ENCODE results near the gene MEA1. TPM values are rescaled to one million over a fixed set of nuclear protein-coding genes. Genes with fewer than 3 reads are reported as not detected.

Gene MEA1
- total and polyA plus RNA-seq, 2 of the 4 experiments (the other 2 are of a cell fraction): 116 to 126 TPM

DNA sequence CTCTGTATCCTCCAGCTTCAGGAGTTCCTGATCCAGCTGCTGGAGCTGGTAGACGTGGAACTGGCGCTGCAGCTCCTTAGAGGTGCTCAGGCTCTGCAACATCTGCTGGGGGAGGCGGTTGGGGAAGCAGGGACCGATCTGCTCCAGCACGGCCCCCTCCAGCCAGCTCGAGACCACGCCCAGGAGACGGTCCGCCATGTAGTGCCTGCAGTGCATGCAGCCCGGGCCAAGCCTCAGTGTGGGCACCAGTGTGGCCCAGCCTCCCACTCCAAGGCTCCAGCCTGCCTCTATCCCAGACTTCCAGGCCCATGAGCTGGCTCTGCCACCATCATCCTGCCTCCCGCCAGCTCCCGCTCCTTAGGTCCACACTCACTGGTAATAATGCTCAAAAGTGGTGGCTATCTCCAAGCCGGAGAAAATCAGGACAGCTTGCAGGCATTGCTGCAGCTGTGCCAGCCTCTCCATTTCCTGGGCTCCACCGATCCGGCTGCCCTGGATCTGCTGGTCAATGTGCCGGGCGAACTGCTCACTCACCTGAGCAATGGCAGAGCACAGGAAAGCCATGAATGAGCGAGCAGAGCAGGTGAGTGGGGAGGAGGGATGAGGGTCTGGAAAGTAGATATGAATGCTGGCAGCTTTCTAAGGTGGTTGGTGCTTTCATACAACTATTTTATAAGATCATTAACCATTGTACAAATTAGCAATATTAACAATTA, 27.0 kb upstream of the MEA1 start:
- no peak overlapping the region for H2BK15ac ChIP-seq (ENCODE audit: low read depth, low read length)

More for the DNA sequence above, 27.0 kb upstream of the MEA1 start:
- H3K4me1 ChIP-seq (ENCODE audit: control insufficient read depth, insufficient read depth, low read length): no peaks in the 10 kb centered on the region
- no peak for TF ChIP-seq RCOR1 (IDR thresholded peaks at IDR 0.05; ENCODE audit: insufficient replicate concordance, low read length)
- TF ChIP-seq MAZ (IDR thresholded peaks at IDR 0.05; ENCODE audit: borderline replicate concordance, low read depth, low read length): no peak
- TF ChIP-seq RFX5 (IDR thresholded peaks at IDR 0.05; ENCODE audit: low read depth, low read length): no peak
- TF ChIP-seq CHD1 (IDR thresholded peaks at IDR 0.05; ENCODE audit: low read depth, low read length): no peak
- no peak for TF ChIP-seq MAFK (IDR thresholded peaks at IDR 0.05; ENCODE audit: low read depth, low read length)
- no peak for TF ChIP-seq NFE2L2 (IDR thresholded peaks at IDR 0.05; ENCODE audit: low read depth, low read length)
- TF ChIP-seq, protein P1, sequence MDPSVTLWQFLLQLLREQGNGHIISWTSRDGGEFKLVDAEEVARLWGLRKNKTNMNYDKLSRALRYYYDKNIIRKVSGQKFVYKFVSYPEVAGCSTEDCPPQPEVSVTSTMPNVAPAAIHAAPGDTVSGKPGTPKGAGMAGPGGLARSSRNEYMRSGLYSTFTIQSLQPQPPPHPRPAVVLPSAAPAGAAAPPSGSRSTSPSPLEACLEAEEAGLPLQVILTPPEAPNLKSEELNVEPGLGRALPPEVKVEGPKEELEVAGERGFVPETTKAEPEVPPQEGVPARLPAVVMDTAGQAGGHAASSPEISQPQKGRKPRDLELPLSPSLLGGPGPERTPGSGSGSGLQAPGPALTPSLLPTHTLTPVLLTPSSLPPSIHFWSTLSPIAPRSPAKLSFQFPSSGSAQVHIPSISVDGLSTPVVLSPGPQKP (IDR thresholded peaks at IDR 0.05; ENCODE audit: borderline replicate concordance, low read depth, low read length): no peak
- TF ChIP-seq SMC3 (IDR thresholded peaks at IDR 0.05; ENCODE audit: low read depth, low read length): no peak
- TF ChIP-seq POLR2A (IDR thresholded peaks at IDR 0.05; ENCODE audit: low read depth, low read length): no peak
- no peak overlapping the region for H2AK5ac ChIP-seq (ENCODE audit: low read depth, low read length)
- no peak overlapping the region for H3K4me3 ChIP-seq (ENCODE audit: insufficient read depth, low read depth, low read length)
- DNase-seq (no peak), ATAC-seq (ENCODE audit: low read depth) (no peak)
- H4K91ac ChIP-seq (ENCODE audit: insufficient read depth, low read depth, low read length): no peak overlapping the region
- in situ Hi-C loops (cut with MboI; ENCODE audit: low sequenced_read_pairs) (no loop called here), dilution Hi-C loops (cut with HindIII; ENCODE audit: low sequenced_read_pairs, unreplicated experiment) (no loop called here), intact Hi-C loops (cut with micrococcal nuclease) (no loop called here)
- no peaks in the 10 kb centered on the region for H3K9me3 ChIP-seq (ENCODE audit: control insufficient read depth, insufficient read depth, low read length)
- no peak overlapping the region for H3K23ac ChIP-seq (ENCODE audit: low read depth, low read length)
- H4K8ac ChIP-seq (ENCODE audit: low read depth in 2 of 2, low read length in 2 of 2): no peak overlapping the region
- no peak overlapping the region for H4K5ac ChIP-seq (ENCODE audit: low read depth, low read length)
- no peak overlapping the region for H3K14ac ChIP-seq (replicated peaks; ENCODE audit: low read depth, low read length)
- H2BK20ac ChIP-seq (ENCODE audit: low read depth, low read length): no peak overlapping the region
- no peak overlapping the region for H2BK120ac ChIP-seq (ENCODE audit: low read depth, low read length)
- no peak overlapping the region for H2AFZ ChIP-seq (replicated peaks; ENCODE audit: low read length, poor library complexity)
- H2AK9ac ChIP-seq (replicated peaks; ENCODE audit: low read depth, low read length, poor library complexity): no peak overlapping the region
- H3K4me2 ChIP-seq (ENCODE audit: low read depth, low read length): no peak overlapping the region
- peaks cover 3 to 12% of the 10 kb centered on the region in 2 experiments; a peak in 1 of 4 replicates for H3K79me1 ChIP-seq (ENCODE audit: low read depth in 1 of 2, low read length in 2 of 2)
- CTCF ChIA-PET: no interaction called here
- no peak overlapping the region for H3K9ac ChIP-seq (ENCODE audit: low read depth, low read length)
- H3K4ac ChIP-seq (ENCODE audit: low read depth, low read length): no peak overlapping the region
- H3K18ac ChIP-seq (ENCODE audit: low read depth, low read length): no peak overlapping the region
- 0 out of 2 replicates have a peak, but pooled peaks cover 1% of the 10 kb centered on the region for H4K20me1 ChIP-seq (ENCODE audit: insufficient read depth, low read length)
- H3K56ac ChIP-seq (ENCODE audit: extremely low read depth, insufficient read depth, low read length): no peak overlapping the region
- no TSS peak for BruUV-seq (replicated peaks)
- H3K27ac ChIP-seq (ENCODE audit: insufficient read depth, low read length): no peak overlapping the region
- H3K27me3 ChIP-seq (ENCODE audit: control insufficient read depth, insufficient read depth, low read length): no peaks in the 10 kb centered on the region
- no peaks in the 10 kb centered on the region for H3K9me1 ChIP-seq (ENCODE audit: insufficient read depth, low read length)
- WGBS, 2 experiments (ENCODE audit: extremely low coverage in 2 of 2, insufficient read length in 1 of 2): 100% methylated on average over 3 of the region's 18 CpGs; no CpG with 5 or more reads in 1 of the 2 experiments
- H2BK5ac ChIP-seq (ENCODE audit: low read depth, low read length, poor library complexity, severe bottlenecking): no peak overlapping the region
- H3K36me3 ChIP-seq (ENCODE audit: control insufficient read depth, insufficient read depth, low read length): peaks cover 71% of the 10 kb centered on the region
- POLR2A ChIA-PET (ENCODE audit: unreplicated experiment): interaction anchor here (0.6 kb wide), 1 partner anchor 358 kb away, joined by 18 read pairs; no protein-coding TSS in a partner anchor

Data from IMR-90 (cell line).